Measurements from ENCODE around the gene PMM2.

PMM2 gene

GRCh38 chr16:8806272-8806983 lies 8.8 kb downstream of the PMM2 start:
- Histone ChIP-seq H3K4me3 (ENCODE audit: low read depth, low read length) (no peak overlapping the region), H3K36me3 (peaks cover 88% of the 10 kb centered on the region), H3K27me3 (no peaks in the 10 kb centered on the region), H3K4me1 (no peaks in the 10 kb centered on the region), H3K9me3 (no peaks in the 10 kb centered on the region)
- no peak for DNase-seq
- no peak for TF ChIP-seq CTCF (IDR thresholded peaks at IDR 0.05; ENCODE audit: low read depth, low read length)

GRCh38 chr16:8807189-8807588 lies 9.6 kb downstream of the PMM2 start:
- Histone ChIP-seq H3K36me3 (peaks cover 88% of the 10 kb centered on the region), H3K27me3 (no peaks in the 10 kb centered on the region), H3K4me3 (ENCODE audit: low read depth, low read length) (no peak overlapping the region), H3K9me3 (no peaks in the 10 kb centered on the region), H3K4me1 (no peaks in the 10 kb centered on the region; the same call in 1 of the 2 replicates)
- no peak for TF ChIP-seq CTCF (IDR thresholded peaks at IDR 0.05; ENCODE audit: low read depth, low read length)
- no peak for DNase-seq

GRCh38 chr16:8808009-8808408 lies 10.4 kb downstream of the PMM2 start:
- H3K9me3 ChIP-seq, result no peaks in the 10 kb centered on the region
- H3K27me3 ChIP-seq, result no peaks in the 10 kb centered on the region
- no peaks in the 10 kb centered on the region; the same call in 1 of the 2 replicates for H3K4me1 ChIP-seq
- H3K4me3 ChIP-seq (ENCODE audit: low read depth, low read length), result no peak overlapping the region
- peaks cover 88% of the 10 kb centered on the region for H3K36me3 ChIP-seq
- DNase-seq, result no peak
- no peak for TF ChIP-seq CTCF (IDR thresholded peaks at IDR 0.05; ENCODE audit: low read depth, low read length)

- H3K4me1 ChIP-seq, result no peaks in the 10 kb centered on the region; the same call in 1 of the 2 replicates
- H3K36me3 ChIP-seq, result peaks cover 87% of the 10 kb centered on the region
- no peak for TF ChIP-seq CTCF (IDR thresholded peaks at IDR 0.05; ENCODE audit: low read depth, low read length)
- no peak overlapping the region for H3K4me3 ChIP-seq (ENCODE audit: low read depth, low read length)
- H3K9me3 ChIP-seq, result no peaks in the 10 kb centered on the region
- no peaks in the 10 kb centered on the region for H3K27me3 ChIP-seq
- no peak for DNase-seq
Observed at GRCh38 chr16:8808613-8809353, 11.1 kb downstream of the PMM2 start.

GRCh38 chr16:8812162-8812843 lies 14.7 kb downstream of the PMM2 start:
- no peaks in the 10 kb centered on the region for H3K27me3 ChIP-seq
- no peak overlapping the region for H3K4me3 ChIP-seq (ENCODE audit: low read depth, low read length)
- no peaks in the 10 kb centered on the region for H3K9me3 ChIP-seq
- H3K36me3 ChIP-seq, result peaks cover 96% of the 10 kb centered on the region
- no peak for TF ChIP-seq CTCF (IDR thresholded peaks at IDR 0.05; ENCODE audit: low read depth, low read length)
- H3K4me1 ChIP-seq, result no peaks in the 10 kb centered on the region; the same call in 1 of the 2 replicates
- no peak for DNase-seq

All from BE2C (cell line).